Choroid plexus epithelial cell (primary cell): ENCODE measurements around the gene FREM1.

Experiments
- DNase-seq: peaks from one replicate; pipeline ENCODE4 v3.0.0-alpha.2; 2010; ENCODE audit warnings: low read depth
- H3K4me3 ChIP-seq: 2 replicates; pipeline ENCODE4 v1.5.1; 2011; ENCODE audit warnings: low read depth, mild to moderate bottlenecking, control low read depth, low read length, moderate library complexity
- TF ChIP-seq, protein P1 (sequence below): conservative IDR thresholded peaks from 2 replicates; pipeline ENCODE4 v1.5.1; 2011; ENCODE audit warnings: low read depth, mild to moderate bottlenecking, control low read depth, inconsistent platforms, low read length, moderate library complexity

FREM1 gene

GRCh38 chr9:14823800-14824199 is 86.4 kb downstream of the FREM1 start:
- DNase-seq: no peak
- no peak overlapping the region for H3K4me3 ChIP-seq
- TF ChIP-seq, protein P1, sequence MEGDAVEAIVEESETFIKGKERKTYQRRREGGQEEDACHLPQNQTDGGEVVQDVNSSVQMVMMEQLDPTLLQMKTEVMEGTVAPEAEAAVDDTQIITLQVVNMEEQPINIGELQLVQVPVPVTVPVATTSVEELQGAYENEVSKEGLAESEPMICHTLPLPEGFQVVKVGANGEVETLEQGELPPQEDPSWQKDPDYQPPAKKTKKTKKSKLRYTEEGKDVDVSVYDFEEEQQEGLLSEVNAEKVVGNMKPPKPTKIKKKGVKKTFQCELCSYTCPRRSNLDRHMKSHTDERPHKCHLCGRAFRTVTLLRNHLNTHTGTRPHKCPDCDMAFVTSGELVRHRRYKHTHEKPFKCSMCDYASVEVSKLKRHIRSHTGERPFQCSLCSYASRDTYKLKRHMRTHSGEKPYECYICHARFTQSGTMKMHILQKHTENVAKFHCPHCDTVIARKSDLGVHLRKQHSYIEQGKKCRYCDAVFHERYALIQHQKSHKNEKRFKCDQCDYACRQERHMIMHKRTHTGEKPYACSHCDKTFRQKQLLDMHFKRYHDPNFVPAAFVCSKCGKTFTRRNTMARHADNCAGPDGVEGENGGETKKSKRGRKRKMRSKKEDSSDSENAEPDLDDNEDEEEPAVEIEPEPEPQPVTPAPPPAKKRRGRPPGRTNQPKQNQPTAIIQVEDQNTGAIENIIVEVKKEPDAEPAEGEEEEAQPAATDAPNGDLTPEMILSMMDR: no peak

DNA sequence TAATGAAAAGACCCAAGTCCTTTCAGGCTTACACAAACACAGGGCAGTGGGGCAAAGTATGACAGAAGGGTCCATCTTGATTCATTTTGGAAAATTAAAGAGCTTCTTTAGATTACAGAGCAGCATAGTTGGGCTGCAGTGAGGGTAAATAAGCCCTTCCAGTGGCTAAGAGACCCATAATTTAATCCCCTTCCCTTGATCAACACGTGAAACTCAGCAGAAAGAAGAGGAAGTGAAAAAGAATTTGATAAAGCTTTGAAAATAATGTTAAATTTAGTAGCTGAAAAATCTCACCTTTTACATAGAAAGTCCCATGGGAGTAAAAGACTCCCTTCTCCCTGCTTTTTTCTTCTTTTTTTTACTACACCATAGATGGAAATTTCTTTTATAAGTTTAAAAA is 87.6 kb downstream of the FREM1 start:
- no peak for DNase-seq
- H3K4me3 ChIP-seq: no peak overlapping the region
- TF ChIP-seq, protein P1: no peak

DNA sequence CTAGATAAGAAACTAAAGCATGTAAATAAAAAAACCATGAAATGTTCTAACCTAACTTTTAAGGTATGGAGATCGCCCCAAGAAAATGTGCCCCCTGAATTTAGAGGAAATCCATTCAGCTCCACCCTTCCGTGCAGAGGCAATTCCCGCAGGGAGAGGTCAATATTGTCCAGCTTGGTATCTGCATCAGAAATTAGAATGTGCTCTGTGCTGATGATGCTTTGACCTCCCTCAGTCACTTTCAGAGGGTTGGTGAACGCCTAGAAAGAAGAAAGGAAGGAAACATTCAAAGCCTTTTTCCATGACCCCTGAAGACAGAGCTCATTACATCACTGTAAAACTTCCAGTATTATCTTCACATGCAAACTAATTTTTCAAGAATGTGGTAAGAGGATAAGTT is 91.0 kb downstream of the FREM1 start:
- no peak overlapping the region for H3K4me3 ChIP-seq
- DNase-seq: no peak
- TF ChIP-seq, protein P1: no peak

DNA sequence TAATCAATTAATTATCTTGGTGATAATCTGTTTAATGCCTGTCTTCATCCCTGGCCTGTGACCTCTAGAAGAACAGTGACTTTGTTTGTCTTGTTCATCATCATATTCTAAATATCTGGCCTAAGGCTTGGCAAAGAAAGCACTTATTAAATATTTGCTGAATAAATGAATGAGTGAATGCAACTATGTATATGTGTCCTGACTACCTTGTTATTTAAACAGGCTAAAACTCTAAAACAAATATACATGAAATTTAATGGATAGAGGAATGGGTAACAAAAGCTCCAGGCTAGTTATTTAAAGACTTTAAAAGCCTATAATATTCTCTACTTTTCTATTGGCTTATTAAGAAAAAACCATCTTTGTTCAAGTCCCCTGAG is 96.0 kb downstream of the FREM1 start:
- DNase-seq: no peak
- TF ChIP-seq, protein P1: no peak
- no peak overlapping the region for H3K4me3 ChIP-seq

DNA sequence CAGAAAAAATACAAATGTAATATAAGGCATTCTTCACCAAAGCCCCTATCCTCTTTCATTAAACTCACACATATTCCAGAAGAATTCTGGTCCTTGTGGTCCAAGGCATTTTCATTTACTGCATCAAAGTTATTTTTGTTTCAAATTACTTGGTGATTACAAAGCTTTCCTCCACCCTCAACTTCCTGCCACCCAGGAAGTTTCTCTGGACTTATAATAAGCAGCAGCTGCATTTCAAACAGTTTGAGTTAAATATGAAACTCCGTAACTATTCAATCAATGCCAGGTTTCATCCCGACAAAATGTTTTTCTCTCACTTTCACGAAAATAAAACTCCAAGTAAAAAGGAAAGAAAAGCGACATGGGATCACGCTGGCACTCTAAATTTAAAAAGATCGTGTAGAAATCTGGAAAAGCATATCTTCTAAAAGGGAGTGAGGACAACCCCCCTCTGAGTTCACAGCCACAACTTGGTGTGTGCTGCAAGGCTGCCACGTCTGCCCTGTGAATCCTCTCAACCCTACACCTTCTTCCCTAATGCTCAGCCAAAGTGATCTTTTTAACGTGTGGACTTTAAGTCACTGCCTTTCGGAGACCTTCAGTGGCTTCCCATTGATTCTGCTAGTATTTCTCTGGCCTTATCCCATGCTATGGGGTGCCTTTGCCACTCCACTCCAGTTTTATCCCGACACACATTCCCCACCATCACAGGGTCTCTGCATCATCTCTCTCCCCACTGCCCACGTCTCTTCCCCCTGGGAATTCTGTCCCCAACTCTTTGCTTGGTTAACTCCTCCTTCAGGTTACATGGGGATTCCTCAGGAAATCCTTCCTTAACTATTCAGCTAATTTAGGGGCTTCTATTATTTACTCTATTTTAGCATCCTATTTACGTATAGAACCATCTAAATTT is 96.6 kb downstream of the FREM1 start:
- peak overlapping the region; percentile 43 for H3K4me3 ChIP-seq
- TF ChIP-seq, protein P1: no peak
- DNase-seq: peak; percentile 60

- no peak overlapping the region for H3K4me3 ChIP-seq
- TF ChIP-seq, protein P1: no peak
- DNase-seq: no peak
Measured at GRCh38 chr9:14812806-14813205, 97.4 kb downstream of the FREM1 start.

GRCh38 chr9:14811844-14812243 is 98.4 kb downstream of the FREM1 start:
- no peak overlapping the region for H3K4me3 ChIP-seq
- no peak for DNase-seq
- TF ChIP-seq, protein P1: no peak
